ENCODE data around the gene CRCP. TPM values are rescaled to one million over a fixed set of nuclear protein-coding genes. Genes with fewer than 3 reads are reported as not detected.
"Not testable (repeated sequence)": the region's sequence is repeated elsewhere in the genome, so short reads cannot be mapped to it uniquely, and the experiment has no call there.

Gene CRCP
- total RNA-seq, 1 experiment from 2014 or later = 32.4 TPM

- no peaks in the 10 kb centered on the region for H3K9me2 ChIP-seq (ENCODE audit: insufficient read depth)
- intact Hi-C loops (cut with micrococcal nuclease; ENCODE audit: unreplicated experiment) = no loop called here
- no TSS peak for BruUV-seq (replicated peaks)
- no peak overlapping the region for H3K4me2 ChIP-seq
- no peak overlapping the region for H2AFZ ChIP-seq
- 0 out of 2 replicates have a peak, but pooled peaks cover 3% of the 10 kb centered on the region for H3F3A ChIP-seq (ENCODE audit: insufficient read depth, low read depth)
- DNase-seq = no peak
- H4K20me1 ChIP-seq (ENCODE audit: insufficient read depth) = peaks cover 63% of the 10 kb centered on the region
- H3K9me3 ChIP-seq (ENCODE audit: insufficient read depth, low read depth) = no peaks in the 10 kb centered on the region
- H3K36me3 ChIP-seq (ENCODE audit: low read depth) = peaks cover 6% of the 10 kb centered on the region; the same call in 1 of the 2 replicates
- peaks cover 89% of the 10 kb centered on the region for H3K79me2 ChIP-seq (ENCODE audit: low read depth)
- TF ChIP-seq CTCF (conservative IDR thresholded peaks at IDR 0.05) (no peak), EZH2 (IDR thresholded peaks at IDR 0.05; ENCODE audit: low read depth) (no peak)
- no peak overlapping the region for H3K4me3 ChIP-seq
- CTCF ChIA-PET = no interaction called here
- POLR2A ChIA-PET (ENCODE audit: unreplicated experiment) = interaction anchor here (0.6 kb wide), 1 partner anchor 621 kb away, joined by 5 read pairs; no protein-coding TSS in a partner anchor
- H3K27me3 ChIP-seq (ENCODE audit: insufficient read depth, low read depth) = no peaks in the 10 kb centered on the region
- H3K4me1 ChIP-seq (replicated peaks; ENCODE audit: insufficient read depth) = peaks cover 13% of the 10 kb centered on the region
- H3K27ac ChIP-seq = no peak overlapping the region
These were observed 4.0 kb downstream of the CRCP start for GRCh38 chr7:66118603-66119002.

- intact Hi-C loops (cut with micrococcal nuclease; ENCODE audit: unreplicated experiment) = no loop called here
- Histone ChIP-seq H3K27ac (no peak overlapping the region), H3K4me3 (no peak overlapping the region), H4K20me1 (ENCODE audit: insufficient read depth) (peaks cover 63% of the 10 kb centered on the region), H3F3A (ENCODE audit: insufficient read depth, low read depth) (0 out of 2 replicates have a peak, but pooled peaks cover 3% of the 10 kb centered on the region), H3K36me3 (ENCODE audit: low read depth) (peaks cover 6% of the 10 kb centered on the region; the same call in 1 of the 2 replicates), H2AFZ (no peak overlapping the region), H3K4me1 (replicated peaks; ENCODE audit: insufficient read depth) (peaks cover 8% of the 10 kb centered on the region), H3K9me3 (ENCODE audit: insufficient read depth, low read depth) (no peaks in the 10 kb centered on the region), H3K4me2 (no peak overlapping the region), H3K79me2 (ENCODE audit: low read depth) (peaks cover 85% of the 10 kb centered on the region), H3K27me3 (ENCODE audit: insufficient read depth, low read depth) (no peaks in the 10 kb centered on the region), H3K9me2 (ENCODE audit: insufficient read depth) (no peaks in the 10 kb centered on the region)
- ChIA-PET POLR2A (ENCODE audit: unreplicated experiment) (no interaction called here), CTCF (no interaction called here)
- TF ChIP-seq EZH2 (IDR thresholded peaks at IDR 0.05; ENCODE audit: low read depth) (no peak), CTCF (conservative IDR thresholded peaks at IDR 0.05) (no peak)
- no peak for DNase-seq
- BruUV-seq (replicated peaks) = no TSS peak
These were observed 4.7 kb downstream of the CRCP start for GRCh38 chr7:66119245-66119850.

- no peaks in the 10 kb centered on the region for H3K27me3 ChIP-seq (ENCODE audit: insufficient read depth, low read depth)
- no peak for TF ChIP-seq EZH2 (IDR thresholded peaks at IDR 0.05; ENCODE audit: low read depth)
- TF ChIP-seq CTCF (conservative IDR thresholded peaks at IDR 0.05) = no peak
- no peak overlapping the region for H3K27ac ChIP-seq
- H3K4me3 ChIP-seq = no peak overlapping the region
- ChIA-PET POLR2A (ENCODE audit: unreplicated experiment) (no interaction called here), CTCF (no interaction called here)
- no peak for DNase-seq
- peaks cover 69% of the 10 kb centered on the region for H3K79me2 ChIP-seq (ENCODE audit: low read depth)
- intact Hi-C loops (cut with micrococcal nuclease; ENCODE audit: unreplicated experiment) = no loop called here
- no peak overlapping the region for H2AFZ ChIP-seq
- peaks cover 4% of the 10 kb centered on the region; the same call in 1 of the 2 replicates for H3K36me3 ChIP-seq (ENCODE audit: low read depth)
- peaks cover 57% of the 10 kb centered on the region for H4K20me1 ChIP-seq (ENCODE audit: insufficient read depth)
- H3K4me2 ChIP-seq = no peak overlapping the region
- no peaks in the 10 kb centered on the region for H3K4me1 ChIP-seq (replicated peaks; ENCODE audit: insufficient read depth)
- BruUV-seq (replicated peaks) = no TSS peak
- H3K9me3 ChIP-seq (ENCODE audit: insufficient read depth, low read depth) = no peaks in the 10 kb centered on the region
- no peaks in the 10 kb centered on the region for H3K9me2 ChIP-seq (ENCODE audit: insufficient read depth)
- H3F3A ChIP-seq (ENCODE audit: insufficient read depth, low read depth) = 0 out of 2 replicates have a peak, but pooled peaks cover 3% of the 10 kb centered on the region
These were observed 8.5 kb downstream of the CRCP start for GRCh38 chr7:66123175-66123528.

GRCh38 chr7:66124569-66124861, 9.9 kb downstream of the CRCP start:
- POLR2A ChIA-PET (ENCODE audit: unreplicated experiment); BruUV-seq (replicated peaks); H3K9me2 ChIP-seq (ENCODE audit: insufficient read depth); DNase-seq; H2AFZ ChIP-seq; H3F3A ChIP-seq (ENCODE audit: insufficient read depth, low read depth); H3K36me3 ChIP-seq (ENCODE audit: low read depth); H3K4me2 ChIP-seq; H3K27me3 ChIP-seq (ENCODE audit: insufficient read depth, low read depth); H3K27ac ChIP-seq; intact Hi-C loops (cut with micrococcal nuclease; ENCODE audit: unreplicated experiment); H3K9me3 ChIP-seq (ENCODE audit: insufficient read depth, low read depth); H3K4me3 ChIP-seq; H3K4me1 ChIP-seq (replicated peaks; ENCODE audit: insufficient read depth); CTCF ChIA-PET: not testable (repeated sequence)
- Histone ChIP-seq H4K20me1 (ENCODE audit: insufficient read depth) (peaks cover 45% of the 10 kb centered on the region), H3K79me2 (ENCODE audit: low read depth) (peaks cover 59% of the 10 kb centered on the region)

All from PC-9 (cell line).